Measurements from ENCODE around the gene WDR36.
"Not testable (repeated sequence)": the region's sequence is repeated elsewhere in the genome, so short reads cannot be mapped to it uniquely, and the experiment has no call there.

Gene WDR36

GRCh38 chr5:111141471-111141870 is 49.3 kb downstream of the WDR36 start:
- DNase-seq: not testable (repeated sequence)

- no peak for DNase-seq
Observed at GRCh38 chr5:111142932-111143331, 50.8 kb downstream of the WDR36 start.

- no peak for DNase-seq
Observed at GRCh38 chr5:111143910-111144309, 51.8 kb downstream of the WDR36 start.

GRCh38 chr5:111144352-111144930 is 52.3 kb downstream of the WDR36 start:
- no peak for DNase-seq

GRCh38 chr5:111146053-111146452 is 53.9 kb downstream of the WDR36 start:
- DNase-seq: no peak

GRCh38 chr5:111147502-111147901 is 55.4 kb downstream of the WDR36 start:
- no peak for DNase-seq

- no peak for DNase-seq
Observed at GRCh38 chr5:111151998-111152397, 59.9 kb downstream of the WDR36 start.

- no peak for DNase-seq
Observed at GRCh38 chr5:111153483-111153882, 61.3 kb downstream of the WDR36 start.

- DNase-seq: no peak
Observed at GRCh38 chr5:111153945-111154344, 61.8 kb downstream of the WDR36 start.

GRCh38 chr5:111158105-111158744 is 66.1 kb downstream of the WDR36 start:
- DNase-seq: peak; percentile 14

GRCh38 chr5:111159845-111160244 is 67.7 kb downstream of the WDR36 start:
- no peak for DNase-seq

- DNase-seq: no peak
Observed at GRCh38 chr5:111163000-111163399, 70.9 kb downstream of the WDR36 start.

- DNase-seq: no peak
Observed at GRCh38 chr5:111165058-111165457, 72.9 kb downstream of the WDR36 start.

- DNase-seq: no peak
Observed at GRCh38 chr5:111167551-111167950, 75.4 kb downstream of the WDR36 start.

GRCh38 chr5:111168608-111169007 is 76.5 kb downstream of the WDR36 start:
- DNase-seq: no peak

- no peak for DNase-seq
Observed at GRCh38 chr5:111169269-111169668, 77.1 kb downstream of the WDR36 start.

GRCh38 chr5:111170279-111170678 is 78.1 kb downstream of the WDR36 start:
- no peak for DNase-seq

GRCh38 chr5:111172504-111172903 is 80.4 kb downstream of the WDR36 start:
- no peak for DNase-seq

GRCh38 chr5:111173476-111173875 is 81.3 kb downstream of the WDR36 start:
- no peak for DNase-seq

Data from NCI-H1105 (cell line).